Astrocyte of the spinal cord (primary cell): Measurements from ENCODE around the gene COL23A1.

Experiments
- DNase-seq: peaks from one replicate; pipeline ENCODE4 v3.0.0; 2011; ENCODE audit warnings: low read depth, low spot score
- H3K4me3 ChIP-seq: 2 replicates; pipeline ENCODE4 v1.5.1; 2011; ENCODE audit warnings: low read depth, mild to moderate bottlenecking, low read length, moderate library complexity
- CTCF ChIP-seq: IDR thresholded peaks from 2 replicates; pipeline ENCODE4 v1.5.1; 2012; ENCODE audit warnings: low read depth, mild to moderate bottlenecking, low read length, inconsistent platforms
- in situ Hi-C: cut with HindIII; loops from 2 replicates; pipeline ENCODE4 v1.10.0; 2017; ENCODE audit warnings: low sequenced_read_pairs

Gene COL23A1

GRCh38 chr5:178204935-178205748 is 385.1 kb downstream of the COL23A1 start:
- in situ Hi-C loops = no loop called here
- TF ChIP-seq CTCF = no peak
- H3K4me3 ChIP-seq = peak overlapping the region; percentile 86
- DNase-seq = peak; percentile 70

GRCh38 chr5:178204182-178204934 is 385.8 kb downstream of the COL23A1 start, which contains the start of gene HNRNPAB:
TSS of gene HNRNPAB (plus strand) at chr5:178204533. CDS start at chr5:178204838, 305 bp downstream.
- peak; percentile 96 for DNase-seq
- in situ Hi-C loops = no loop called here
- no peak for TF ChIP-seq CTCF
- H3K4me3 ChIP-seq = peak within 1 kb of the TSS; percentile 86

- TF ChIP-seq CTCF = no peak
- H3K4me3 ChIP-seq = peak overlapping the region; percentile 86
- in situ Hi-C loops = no loop called here
- DNase-seq = no peak
Measured at GRCh38 chr5:178203670-178204181, 386.5 kb downstream of the COL23A1 start.

GRCh38 chr5:178202541-178202940 is 387.7 kb downstream of the COL23A1 start:
- DNase-seq = no peak
- in situ Hi-C loops = no loop called here
- TF ChIP-seq CTCF = no peak
- no peak overlapping the region for H3K4me3 ChIP-seq

- no peak for DNase-seq
- TF ChIP-seq CTCF = no peak
- in situ Hi-C loops = no loop called here
- H3K4me3 ChIP-seq = no peak overlapping the region
Measured at GRCh38 chr5:178201927-178202235, 388.3 kb downstream of the COL23A1 start.

GRCh38 chr5:178201221-178201926 is 388.8 kb downstream of the COL23A1 start:
- in situ Hi-C loops = no loop called here
- no peak for TF ChIP-seq CTCF
- no peak overlapping the region for H3K4me3 ChIP-seq
- DNase-seq = peak; percentile 29
